Effector memory CD8-positive, alpha-beta T cell (primary cell): ENCODE measurements around the gene PDE4B.
"Not testable (repeated sequence)": the region's sequence is repeated elsewhere in the genome, so short reads cannot be mapped to it uniquely, and the experiment has no call there.

Experiments used
- ATAC-seq: fragments of 150-1000 bp; cut with Tn5 transposase; replicated peaks from 2 replicates; pipeline ENCODE4 v1.10.0; 2021; ENCODE audit warnings: mild to moderate bottlenecking, moderate library complexity
- DNase-seq, 3 experiments: peaks; one replicate each; pipeline ENCODE4 v3.0.0; 2021
- H3K27ac Mint-ChIP-seq, 2 donors: one replicate each; pipeline ENCODE4 v1.8.0; 2022; ENCODE audit warnings: mild to moderate bottlenecking in 2 of 2, mixed read lengths in 2 of 2, moderate library complexity in 2 of 2
- H3K27me3 Mint-ChIP-seq, 2 donors: one replicate each; pipeline ENCODE4 v1.8.0; 2022; ENCODE audit warnings: mixed read lengths in 2 of 2
- H3K36me3 Mint-ChIP-seq: one replicate; pipeline ENCODE4 v1.8.0; 2022; ENCODE audit warnings: mild to moderate bottlenecking, moderate library complexity, mixed read lengths; ENCODE audit not compliant: insufficient read depth
- H3K4me1 Mint-ChIP-seq, 2 donors: one replicate each; pipeline ENCODE4 v1.8.0; 2022; ENCODE audit warnings: low read depth in 2 of 2, mixed read lengths in 2 of 2
- H3K4me3 Mint-ChIP-seq, 2 donors: one replicate each; pipeline ENCODE4 v1.8.0; 2022; ENCODE audit warnings: mild to moderate bottlenecking in 2 of 2, mixed read lengths in 2 of 2, moderate library complexity in 2 of 2
- H3K9me3 Mint-ChIP-seq, 2 donors: one replicate each; pipeline ENCODE4 v1.8.0; 2022; ENCODE audit warnings: mixed read lengths in 2 of 2

The PDE4B gene

DNA sequence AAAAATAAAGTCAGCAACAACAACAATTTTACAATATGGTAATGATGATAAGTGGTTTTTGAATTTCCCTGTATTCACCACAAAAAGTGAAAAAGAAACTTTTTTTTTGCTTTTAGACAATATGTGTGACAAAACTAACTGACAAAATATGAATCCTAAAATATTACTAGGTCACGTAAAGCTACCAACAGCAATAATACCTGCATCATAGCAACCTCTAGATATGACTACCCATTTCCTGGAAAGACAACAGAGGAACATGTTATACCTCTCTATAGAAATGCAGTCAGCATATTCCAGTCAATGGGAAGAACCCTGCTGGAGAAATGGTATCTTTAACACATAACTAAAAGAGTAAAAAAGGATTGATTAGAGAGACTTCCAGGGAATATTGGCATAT is 73.7 kb downstream of the PDE4B start:
- Mint-ChIP-seq H3K4me3 (no peak overlapping the region), H3K27me3 (peaks cover 0 to 17% of the 10 kb centered on the region in 2 donors), H3K27ac (no peak overlapping the region), H3K36me3 (no peaks in the 10 kb centered on the region), H3K9me3 (peaks cover 7 to 8% of the 10 kb centered on the region in 2 donors), H3K4me1 (no peaks in the 10 kb centered on the region)
- no peak for DNase-seq
- no peak for ATAC-seq

DNA sequence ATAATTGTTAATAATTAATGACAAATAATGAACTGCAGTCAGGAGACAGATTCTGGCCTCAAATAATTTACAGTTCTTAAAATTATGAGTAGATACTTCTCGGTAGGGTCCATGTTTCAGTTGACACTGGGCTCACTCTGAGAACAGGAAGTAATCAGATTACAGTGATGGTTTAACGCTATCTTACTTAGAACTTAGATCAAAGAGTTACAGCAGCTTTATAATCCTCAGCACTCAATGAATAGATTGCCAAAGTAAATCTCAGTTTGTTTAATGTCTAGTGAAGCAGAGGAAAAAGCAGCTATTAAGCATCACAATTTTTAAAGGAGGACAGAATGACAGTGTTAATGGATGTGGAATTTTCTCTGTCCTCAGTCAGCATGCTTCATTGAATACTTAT is 79.6 kb downstream of the PDE4B start:
- Mint-ChIP-seq H3K27me3 (no peaks in the 10 kb centered on the region), H3K4me1 (no peaks in the 10 kb centered on the region), H3K9me3 (no peaks in the 10 kb centered on the region), H3K27ac (no peak overlapping the region), H3K4me3 (no peak overlapping the region), H3K36me3 (no peaks in the 10 kb centered on the region)
- ATAC-seq (no peak), DNase-seq (no peak)

DNA sequence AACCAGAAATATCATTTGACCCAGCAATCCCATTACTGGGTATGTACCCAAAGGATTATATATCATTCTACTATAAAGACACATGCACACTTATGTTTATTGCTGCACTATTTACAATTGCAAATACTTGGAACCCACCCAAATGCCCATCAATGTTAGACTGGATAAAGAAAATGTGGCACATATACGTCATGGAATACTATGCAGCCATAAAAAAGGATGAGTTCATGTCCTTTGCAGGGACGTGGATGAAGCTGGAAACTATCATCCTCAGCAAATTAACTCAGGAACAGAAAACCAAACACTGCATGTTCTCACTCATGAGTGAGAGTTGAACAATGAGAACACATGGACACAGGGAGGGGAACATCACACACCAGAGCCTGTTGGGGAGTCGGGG is 85.6 kb downstream of the PDE4B start:
- H3K27ac Mint-ChIP-seq, H3K9me3 Mint-ChIP-seq, DNase-seq, H3K27me3 Mint-ChIP-seq, H3K4me3 Mint-ChIP-seq, H3K4me1 Mint-ChIP-seq, ATAC-seq, H3K36me3 Mint-ChIP-seq: not testable (repeated sequence)

DNA sequence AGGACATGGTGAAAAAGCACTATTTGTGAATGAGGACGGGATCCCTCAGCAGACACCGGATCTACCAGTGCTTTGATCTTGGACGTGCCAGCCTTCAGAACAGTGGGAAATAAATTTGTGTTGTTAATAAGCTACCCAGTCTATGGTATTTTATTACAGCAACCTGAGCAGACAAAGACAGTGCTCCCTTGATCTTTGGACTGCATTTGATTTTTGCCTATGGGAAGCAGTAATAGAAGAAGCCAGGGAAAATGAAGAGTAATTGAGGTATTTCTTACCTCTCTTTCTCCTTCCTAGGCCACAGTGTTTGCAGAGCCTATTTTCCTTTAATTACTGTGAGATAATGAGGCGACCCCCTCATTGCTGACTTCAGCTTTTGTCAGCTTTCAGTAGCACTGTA is 87.9 kb downstream of the PDE4B start:
- no peaks in the 10 kb centered on the region for H3K27me3 Mint-ChIP-seq
- H3K4me1 Mint-ChIP-seq, result no peaks in the 10 kb centered on the region
- no peak overlapping the region for H3K4me3 Mint-ChIP-seq
- no peaks in the 10 kb centered on the region for H3K36me3 Mint-ChIP-seq
- H3K27ac Mint-ChIP-seq, result no peak overlapping the region
- H3K9me3 Mint-ChIP-seq, result no peaks in the 10 kb centered on the region
- DNase-seq (no peak), ATAC-seq (no peak)

DNA sequence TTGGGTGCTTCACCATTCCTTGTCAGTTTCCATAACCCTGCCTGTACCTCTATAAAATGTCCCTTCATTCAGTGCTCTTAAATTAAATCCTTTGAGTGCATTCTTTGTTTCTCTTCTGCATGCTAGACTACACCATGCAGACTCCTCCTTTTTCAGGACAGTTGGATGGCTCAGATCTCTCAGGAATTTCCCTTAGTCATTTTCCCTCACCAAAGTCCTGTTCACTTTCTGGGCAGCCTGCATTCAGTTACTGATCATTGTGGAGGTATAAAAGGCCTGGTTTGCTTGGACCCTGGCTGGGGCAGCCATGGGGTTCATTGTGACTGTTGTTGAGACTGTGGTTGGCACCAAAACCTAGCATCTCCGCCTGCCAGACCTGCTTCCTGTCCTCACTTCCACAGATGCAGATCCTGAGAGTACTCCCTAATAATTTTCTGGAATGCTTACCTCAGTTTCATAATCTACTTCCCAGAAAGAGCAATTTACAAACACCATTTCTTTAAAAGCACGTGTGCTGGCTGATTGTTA is 88.4 kb downstream of the PDE4B start:
- no peak for DNase-seq
- H3K36me3 Mint-ChIP-seq, result no peaks in the 10 kb centered on the region
- no peak overlapping the region for H3K4me3 Mint-ChIP-seq
- H3K9me3 Mint-ChIP-seq, result no peaks in the 10 kb centered on the region
- H3K4me1 Mint-ChIP-seq, result no peaks in the 10 kb centered on the region
- no peaks in the 10 kb centered on the region for H3K27me3 Mint-ChIP-seq
- H3K27ac Mint-ChIP-seq, result no peak overlapping the region
- no peak for ATAC-seq

DNA sequence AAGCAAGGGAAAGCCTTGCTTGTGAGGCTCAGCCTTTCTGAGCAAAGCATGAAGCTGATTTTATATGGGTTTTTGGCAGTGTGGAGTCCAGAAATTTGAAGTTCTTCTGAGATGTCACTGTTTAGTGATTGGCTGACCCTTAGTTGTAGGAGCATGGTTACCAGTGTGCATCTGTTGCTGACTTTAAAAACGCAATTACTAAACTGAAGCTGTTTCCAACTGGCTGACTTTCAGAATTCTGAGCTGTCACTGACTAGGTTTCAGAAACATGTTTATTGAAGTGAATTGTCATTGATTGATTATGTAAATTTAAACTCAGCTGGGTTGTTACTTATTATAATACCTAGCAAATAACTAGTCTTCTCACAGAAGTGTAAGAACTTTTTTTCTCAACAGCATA is 89.4 kb downstream of the PDE4B start:
- Mint-ChIP-seq H3K9me3 (no peaks in the 10 kb centered on the region), H3K4me3 (no peak overlapping the region), H3K27me3 (no peaks in the 10 kb centered on the region), H3K27ac (no peak overlapping the region), H3K4me1 (no peaks in the 10 kb centered on the region), H3K36me3 (no peaks in the 10 kb centered on the region)
- ATAC-seq (no peak), DNase-seq (no peak)

DNA sequence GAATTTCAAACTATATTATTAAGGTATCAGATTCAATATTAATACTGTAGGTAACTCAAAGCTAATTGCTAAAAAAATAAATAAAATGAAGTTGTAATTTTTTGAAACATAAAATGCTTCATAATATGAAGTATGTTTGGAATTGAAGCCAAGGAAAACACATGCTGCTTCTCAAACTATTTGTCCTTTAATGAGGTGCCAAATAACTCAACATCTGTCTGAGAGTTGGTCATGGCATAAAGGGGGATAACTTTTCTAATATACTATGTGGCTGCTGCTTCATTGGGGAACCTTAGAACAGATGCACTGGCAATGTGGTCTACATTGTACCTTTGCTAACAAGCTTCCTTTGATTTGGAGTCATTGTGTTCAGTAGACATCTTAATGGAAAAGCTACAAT is 96.7 kb downstream of the PDE4B start:
- DNase-seq (no peak), ATAC-seq (no peak)
- no peaks in the 10 kb centered on the region for H3K4me1 Mint-ChIP-seq
- H3K27me3 Mint-ChIP-seq, result peaks cover 6 to 19% of the 10 kb centered on the region in 2 donors
- no peaks in the 10 kb centered on the region for H3K36me3 Mint-ChIP-seq
- no peak overlapping the region for H3K27ac Mint-ChIP-seq
- H3K9me3 Mint-ChIP-seq, result no peaks in the 10 kb centered on the region
- no peak overlapping the region for H3K4me3 Mint-ChIP-seq

DNA sequence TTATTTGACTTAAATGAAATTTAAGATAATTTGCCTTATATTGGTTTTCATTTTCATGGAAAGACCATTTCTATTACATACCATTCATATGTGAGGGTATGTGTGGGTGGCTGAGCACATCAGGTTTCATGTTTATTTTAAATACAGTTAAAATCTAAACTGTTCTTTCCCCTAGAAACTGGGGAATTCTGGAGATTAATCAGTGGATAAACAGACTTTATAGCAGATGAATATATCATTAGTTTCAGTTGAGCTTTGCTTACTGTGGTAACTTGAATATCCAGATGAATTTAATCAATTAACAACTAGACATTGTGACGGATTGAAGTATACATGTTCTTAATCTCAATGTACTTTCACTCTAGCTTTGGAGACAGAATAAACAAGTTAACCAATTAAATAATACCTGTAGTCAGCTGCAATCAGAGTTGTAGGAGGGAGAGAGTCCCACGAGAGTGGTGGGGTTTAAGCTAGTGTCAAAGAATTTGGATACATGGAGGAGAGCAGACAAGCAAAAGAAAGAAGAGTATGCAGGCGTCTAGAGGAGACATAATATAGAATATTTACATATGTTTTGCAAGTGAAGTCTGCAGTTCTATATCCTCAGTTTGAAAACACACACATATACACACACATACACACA is 97.6 kb downstream of the PDE4B start:
- no peaks in the 10 kb centered on the region for H3K9me3 Mint-ChIP-seq
- H3K36me3 Mint-ChIP-seq, result no peaks in the 10 kb centered on the region
- DNase-seq (no peak), ATAC-seq (no peak)
- no peak overlapping the region for H3K4me3 Mint-ChIP-seq
- H3K27me3 Mint-ChIP-seq, result peaks cover 6 to 19% of the 10 kb centered on the region in 2 donors
- no peaks in the 10 kb centered on the region for H3K4me1 Mint-ChIP-seq
- no peak overlapping the region for H3K27ac Mint-ChIP-seq

DNA sequence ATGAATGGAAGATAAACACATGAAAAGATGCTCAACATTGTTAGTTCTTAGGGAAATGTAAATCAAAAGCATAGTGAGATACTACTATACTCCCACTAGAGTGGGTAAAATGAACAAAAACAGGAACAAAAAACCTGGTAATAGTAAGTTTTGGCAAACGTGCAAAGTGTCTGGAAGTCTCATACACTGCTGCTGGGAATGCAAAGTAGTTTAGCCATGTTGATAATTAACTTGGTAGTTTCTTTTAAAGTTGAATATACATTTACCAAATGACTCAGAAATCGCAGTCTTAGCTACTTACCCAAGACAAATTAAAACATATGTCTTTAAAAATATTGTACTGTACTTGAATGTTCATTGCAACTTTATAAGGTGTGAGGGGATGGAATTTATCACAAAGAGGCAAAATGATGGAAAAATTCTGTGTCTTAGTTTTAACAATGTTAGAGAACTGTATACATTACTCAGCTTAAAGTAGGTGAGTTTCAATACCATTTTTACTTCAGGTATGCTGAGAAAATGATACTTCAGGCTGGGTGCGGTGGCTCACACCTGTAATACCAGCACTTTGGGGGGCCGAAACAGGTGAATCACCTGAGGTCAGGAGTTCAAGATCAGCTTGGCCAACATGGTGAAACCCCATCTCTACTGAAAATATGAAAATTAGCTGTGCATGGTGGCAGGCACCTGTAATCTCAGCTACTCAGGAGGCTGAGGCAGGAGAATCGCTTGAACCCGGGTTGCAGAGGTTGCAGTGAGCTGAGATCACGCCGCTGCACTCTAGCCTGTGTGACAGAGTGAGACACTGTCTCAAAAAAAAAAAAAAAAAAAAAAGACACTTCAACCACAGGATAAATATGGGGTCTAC is 102.3 kb downstream of the PDE4B start:
- Mint-ChIP-seq H3K9me3 (peaks cover 0 to 3% of the 10 kb centered on the region in 2 donors), H3K4me1 (no peaks in the 10 kb centered on the region), H3K27me3 (peaks cover 11 to 18% of the 10 kb centered on the region in 2 donors), H3K4me3 (no peak overlapping the region), H3K36me3 (no peaks in the 10 kb centered on the region), H3K27ac (no peak overlapping the region)
- ATAC-seq, result no peak
- no peak for DNase-seq

DNA sequence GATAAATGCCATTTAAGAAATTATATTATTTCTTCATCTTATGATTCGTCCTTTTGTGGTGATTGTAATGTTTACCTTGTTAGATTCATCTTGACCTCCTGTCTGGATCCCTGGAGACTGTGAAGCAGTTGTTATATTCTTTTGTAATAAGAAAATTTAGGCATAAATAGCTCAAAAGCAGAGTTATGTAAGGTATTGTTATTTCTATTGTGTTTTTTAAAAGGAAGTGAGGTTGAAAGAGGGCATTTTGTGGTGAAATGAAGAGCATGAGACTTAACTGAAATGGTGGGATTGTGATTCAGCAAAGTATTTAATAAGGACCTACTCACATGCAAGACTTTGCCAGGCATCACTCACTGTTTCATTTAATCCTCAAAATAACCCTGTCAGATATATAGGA is 104.0 kb downstream of the PDE4B start:
- Mint-ChIP-seq H3K9me3 (peaks cover 0 to 3% of the 10 kb centered on the region in 2 donors), H3K27ac (no peak overlapping the region), H3K27me3 (peaks cover 13 to 23% of the 10 kb centered on the region in 2 donors), H3K4me3 (no peak overlapping the region), H3K4me1 (no peaks in the 10 kb centered on the region), H3K36me3 (no peaks in the 10 kb centered on the region)
- no peak for DNase-seq
- ATAC-seq, result no peak

DNA sequence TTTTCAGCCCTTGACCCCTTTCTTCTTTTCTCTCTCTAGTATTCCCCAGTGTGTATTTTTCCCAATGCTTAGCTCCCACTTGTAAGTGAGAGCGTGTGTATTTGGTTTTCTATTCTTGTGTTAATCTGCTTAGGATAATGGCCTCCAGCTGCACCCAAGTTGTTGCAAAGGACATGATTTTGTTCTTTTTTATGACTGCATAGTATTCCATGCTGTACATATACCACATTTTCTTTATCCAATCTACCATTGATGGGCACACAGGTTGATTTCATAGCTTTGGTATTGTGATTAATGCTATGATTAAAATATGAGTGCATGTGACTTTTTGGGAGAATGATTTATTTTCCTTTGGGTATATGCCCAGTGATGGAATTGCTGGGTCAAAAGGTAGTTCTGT is 104.8 kb downstream of the PDE4B start:
- DNase-seq (no peak), ATAC-seq (no peak)
- Mint-ChIP-seq H3K4me1 (no peaks in the 10 kb centered on the region), H3K9me3 (peaks cover 0 to 3% of the 10 kb centered on the region in 2 donors), H3K27ac (no peak overlapping the region), H3K4me3 (no peak overlapping the region), H3K27me3 (peaks cover 13 to 31% of the 10 kb centered on the region in 2 donors), H3K36me3 (no peaks in the 10 kb centered on the region)

DNA sequence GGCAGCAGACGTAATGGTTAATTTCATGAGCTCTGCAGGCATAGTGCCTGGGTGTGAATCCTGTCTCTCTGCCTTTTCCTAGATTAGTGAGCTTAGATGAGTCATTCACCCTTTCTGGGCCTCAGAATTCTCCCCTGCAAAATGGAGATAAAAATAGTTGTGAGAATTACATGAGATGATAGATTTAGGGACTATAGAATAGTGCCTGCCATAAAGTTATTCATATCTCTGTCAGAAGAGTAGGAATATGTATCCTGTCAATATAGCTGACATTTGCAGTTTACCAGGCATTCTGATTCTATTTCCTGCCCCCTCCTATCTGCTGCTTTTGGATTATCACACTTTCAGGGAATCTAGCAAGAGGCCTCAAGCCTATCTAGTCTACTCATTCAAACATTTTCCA is 112.0 kb downstream of the PDE4B start:
- peaks cover 12 to 61% of the 10 kb centered on the region in 2 donors for H3K27me3 Mint-ChIP-seq
- H3K4me1 Mint-ChIP-seq, result no peaks in the 10 kb centered on the region
- no peaks in the 10 kb centered on the region for H3K36me3 Mint-ChIP-seq
- DNase-seq (no peak), ATAC-seq (no peak)
- H3K27ac Mint-ChIP-seq, result no peak overlapping the region
- H3K9me3 Mint-ChIP-seq, result no peaks in the 10 kb centered on the region
- no peak overlapping the region for H3K4me3 Mint-ChIP-seq

DNA sequence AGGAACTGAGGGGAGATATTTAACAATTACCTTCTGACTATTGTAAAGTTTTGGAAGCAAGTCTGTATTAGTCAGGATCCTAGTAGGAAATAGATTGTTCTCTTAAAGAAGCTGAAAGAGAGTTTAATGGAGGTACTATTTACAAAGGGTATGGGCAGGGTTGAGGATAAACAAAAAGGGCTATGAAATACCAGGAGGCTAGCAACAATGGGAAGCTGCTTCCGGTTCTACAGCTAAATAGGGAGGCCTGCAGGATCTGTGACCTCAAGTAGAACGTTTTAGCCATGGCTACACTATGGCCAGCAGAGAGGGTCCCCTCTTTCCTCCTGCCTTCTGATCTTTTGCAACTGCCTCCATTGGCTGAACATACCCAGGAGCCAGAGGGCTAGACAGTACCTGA is 117.7 kb downstream of the PDE4B start:
- H3K9me3 Mint-ChIP-seq, result no peaks in the 10 kb centered on the region
- H3K4me1 Mint-ChIP-seq, result no peaks in the 10 kb centered on the region
- DNase-seq (no peak), ATAC-seq (no peak)
- no peak overlapping the region for H3K27ac Mint-ChIP-seq
- H3K4me3 Mint-ChIP-seq, result no peak overlapping the region
- H3K36me3 Mint-ChIP-seq, result no peaks in the 10 kb centered on the region
- peaks cover 18 to 32% of the 10 kb centered on the region in 2 donors for H3K27me3 Mint-ChIP-seq

DNA sequence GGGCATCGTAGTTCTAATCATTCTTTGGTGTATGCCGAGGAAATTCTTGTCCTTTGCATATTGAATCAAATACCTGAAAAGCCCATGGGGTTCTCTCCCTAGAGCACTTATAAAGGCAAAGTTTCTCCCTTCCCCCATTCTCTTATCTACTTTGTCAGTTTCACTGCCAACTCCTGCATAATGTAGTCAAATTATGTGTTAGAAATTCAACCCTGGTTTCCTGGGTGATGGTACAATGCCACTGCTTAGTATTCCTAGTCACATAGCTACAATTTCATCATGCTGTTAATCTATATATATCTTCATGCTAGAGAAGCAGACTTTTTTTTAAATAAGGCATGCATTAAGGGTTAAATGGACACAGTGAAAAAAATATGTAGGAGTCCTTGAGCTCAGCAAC is 119.0 kb downstream of the PDE4B start:
- Mint-ChIP-seq H3K9me3 (no peaks in the 10 kb centered on the region), H3K27me3 (peaks cover 18 to 25% of the 10 kb centered on the region in 2 donors), H3K36me3 (no peaks in the 10 kb centered on the region), H3K4me1 (no peaks in the 10 kb centered on the region), H3K4me3 (no peak overlapping the region), H3K27ac (no peak overlapping the region)
- DNase-seq (no peak), ATAC-seq (no peak)
